Measurements from ENCODE around the gene TMC8. TPM values are rescaled to one million over a fixed set of nuclear protein-coding genes. Genes with fewer than 3 reads are reported as not detected.

The TMC8 gene
- polyA plus RNA-seq, 4 donors, result 1.3 to 7.8 (median 4.9) TPM

DNA sequence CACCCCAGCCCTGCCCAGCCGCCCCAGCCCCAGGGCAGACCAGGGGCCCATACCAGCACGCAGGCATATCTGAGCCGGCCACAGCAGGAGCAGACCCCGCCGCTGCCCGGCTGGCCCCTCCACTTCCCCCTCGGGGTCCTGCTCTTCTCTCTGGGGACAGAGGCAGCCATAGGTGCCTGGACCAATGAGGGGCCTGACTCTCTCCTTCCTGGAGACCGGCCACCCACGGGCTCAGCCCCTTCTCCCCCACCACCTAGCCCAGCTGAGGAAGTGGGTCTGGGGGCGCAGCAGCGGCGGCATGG, 5.8 kb upstream of the TMC8 start:
- 67 to 77% (median 76%) methylated on average over 7 to 12 of the region's 12 CpGs for whole genome bisulfite sequencing, 3 donors
- H3K36me3 ChIP-seq (ENCODE audit: control insufficient read depth in 3 of 3, insufficient read depth in 2 of 3, low read depth in 1 of 3, low read length in 3 of 3), result peaks cover 11 to 72% (median 15%) of the 10 kb centered on the region in 3 donors
- no peaks in the 10 kb centered on the region for H3K9me3 ChIP-seq (ENCODE audit: control insufficient read depth in 2 of 2, insufficient read depth in 1 of 2, low read depth in 1 of 2, low read length in 1 of 2)
- peak overlapping the region in 1 of 3 donors; percentile 33 for H3K27ac ChIP-seq (ENCODE audit: low read depth in 1 of 3, low read length in 2 of 3)
- no peak for FAIRE-seq
- peak overlapping the region in 1 of 3 donors; percentile 6 for H3K4me3 ChIP-seq (ENCODE audit: low read depth in 1 of 3, low read length in 3 of 3)
- H3K4me1 ChIP-seq (ENCODE audit: control insufficient read depth in 3 of 3, insufficient read depth in 2 of 3, low read depth in 1 of 3, low read length in 2 of 3), result peaks cover 2 to 33% (median 6%) of the 10 kb centered on the region in 3 donors
- H3K27me3 ChIP-seq (ENCODE audit: control insufficient read depth in 3 of 3, insufficient read depth in 3 of 3, low read length in 3 of 3), result peaks cover 0 to 3% (median 0%) of the 10 kb centered on the region in 3 donors
- DNase-seq, result no peak

DNA sequence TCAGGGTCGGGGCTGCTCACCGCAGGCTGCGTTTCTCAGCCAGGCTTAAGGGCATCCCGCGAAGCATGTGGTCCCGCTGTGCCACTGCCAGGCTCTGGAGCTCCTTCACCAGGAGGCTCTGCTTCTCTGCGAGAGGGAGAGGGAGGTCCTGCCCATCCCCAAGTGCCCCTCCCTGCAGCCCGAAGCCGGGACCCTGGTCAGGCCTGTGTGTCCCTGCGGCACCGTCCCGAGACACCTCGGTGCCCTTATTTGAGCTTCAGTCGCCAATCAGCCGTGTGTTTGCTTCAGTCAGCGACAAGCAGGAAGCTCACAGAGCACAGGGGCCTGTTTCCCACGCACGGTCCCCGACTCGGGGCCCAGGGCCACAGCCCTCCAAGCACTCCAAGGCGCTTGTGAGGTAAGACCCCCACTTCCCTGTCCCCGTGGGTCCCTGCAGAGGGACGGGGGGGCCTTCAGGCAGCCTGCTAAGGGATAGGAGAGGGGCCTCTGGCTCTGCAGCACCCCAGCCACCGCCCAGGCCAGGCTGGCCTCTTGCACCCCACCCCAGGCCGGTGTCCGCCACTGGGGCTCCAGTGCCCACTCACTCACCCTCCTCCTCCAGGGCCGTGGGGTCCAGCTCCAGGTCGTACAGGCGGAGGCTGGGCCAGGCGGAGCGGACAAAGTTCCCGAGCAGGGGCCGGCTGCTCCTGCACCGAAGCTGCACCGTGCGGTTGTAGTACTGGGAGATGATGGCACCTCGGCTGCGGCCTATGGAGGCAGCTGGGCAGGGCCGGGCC, 5.2 kb upstream of the TMC8 start:
- FAIRE-seq, result no peak
- Histone ChIP-seq H3K4me3 (ENCODE audit: low read depth in 1 of 3, low read length in 3 of 3) (peak overlapping the region in 1 of 3 donors; percentile 94), H3K4me1 (ENCODE audit: control insufficient read depth in 3 of 3, insufficient read depth in 2 of 3, low read depth in 1 of 3, low read length in 2 of 3) (peaks cover 2 to 37% (median 6%) of the 10 kb centered on the region in 3 donors), H3K27ac (ENCODE audit: low read depth in 1 of 3, low read length in 2 of 3) (peak overlapping the region in 2 of 3 donors; percentile 33 to 51), H3K27me3 (ENCODE audit: control insufficient read depth in 3 of 3, insufficient read depth in 3 of 3, low read length in 3 of 3) (peaks cover 0 to 4% (median 0%) of the 10 kb centered on the region in 3 donors), H3K36me3 (ENCODE audit: control insufficient read depth in 3 of 3, insufficient read depth in 2 of 3, low read depth in 1 of 3, low read length in 3 of 3) (peaks cover 11 to 69% (median 15%) of the 10 kb centered on the region in 3 donors), H3K9me3 (ENCODE audit: control insufficient read depth in 2 of 2, insufficient read depth in 1 of 2, low read depth in 1 of 2, low read length in 1 of 2) (no peaks in the 10 kb centered on the region)
- no peak for DNase-seq
- 63 to 81% (median 67%) methylated on average over 36 to 39 of the region's 39 CpGs for WGBS, 3 donors

DNA sequence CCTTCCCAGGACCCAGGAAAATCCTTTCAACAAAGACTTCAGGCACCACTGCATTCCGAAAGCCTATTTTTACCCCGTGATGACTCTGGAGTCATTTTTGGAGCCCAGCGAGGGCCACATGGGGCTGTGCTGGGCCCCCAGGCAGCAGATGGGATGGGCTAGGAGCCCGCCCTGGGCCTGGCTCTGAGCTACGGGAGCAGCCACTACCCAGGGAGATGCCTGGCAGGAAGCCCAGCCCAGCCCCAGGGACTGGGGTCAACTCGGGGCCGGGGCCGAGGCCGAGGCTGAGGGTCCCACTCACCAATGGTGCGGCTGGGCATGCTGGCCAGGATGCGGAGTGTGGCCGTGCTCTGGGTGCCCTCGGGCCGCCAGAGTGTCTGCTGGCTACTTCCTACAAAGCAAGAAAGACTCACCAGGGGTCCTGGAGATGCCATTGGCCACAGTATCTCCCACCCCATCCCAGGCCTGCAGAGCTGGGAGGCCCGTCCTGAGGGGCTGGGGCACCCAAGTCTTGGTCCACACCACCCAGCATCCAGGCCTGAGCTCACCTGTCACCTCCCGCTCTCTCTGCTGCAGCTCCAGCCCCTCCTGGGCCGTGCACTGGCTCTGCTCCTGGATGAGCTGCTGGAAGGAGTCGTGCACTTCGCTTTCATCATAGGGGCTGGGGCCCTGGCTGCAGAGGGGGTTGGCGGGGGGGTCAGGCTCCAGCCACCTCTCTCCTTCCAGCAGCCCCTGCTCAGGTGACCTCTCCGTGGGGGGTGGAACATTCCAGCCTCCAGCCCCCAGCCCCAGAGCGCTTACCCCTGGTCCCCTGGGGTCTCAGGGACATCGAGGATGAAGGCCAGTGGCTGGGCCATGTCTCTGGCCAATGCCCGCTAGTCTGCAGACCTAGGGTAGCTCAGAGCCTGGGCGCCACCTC, 4.3 kb upstream of the TMC8 start:
- DNase-seq (no peak), FAIRE-seq (no peak)
- Histone ChIP-seq H3K27ac (ENCODE audit: low read depth in 1 of 3, low read length in 2 of 3) (peak overlapping the region in 2 of 3 donors; percentile 90 to 94), H3K4me3 (ENCODE audit: low read depth in 1 of 3, low read length in 3 of 3) (peak overlapping the region in 1 of 3 donors; percentile 94), H3K4me1 (ENCODE audit: control insufficient read depth in 3 of 3, insufficient read depth in 2 of 3, low read depth in 1 of 3, low read length in 2 of 3) (peaks cover 2 to 42% (median 6%) of the 10 kb centered on the region in 3 donors), H3K36me3 (ENCODE audit: control insufficient read depth in 3 of 3, insufficient read depth in 2 of 3, low read depth in 1 of 3, low read length in 3 of 3) (peaks cover 8 to 60% (median 15%) of the 10 kb centered on the region in 3 donors), H3K9me3 (ENCODE audit: control insufficient read depth in 2 of 2, insufficient read depth in 1 of 2, low read depth in 1 of 2, low read length in 1 of 2) (no peaks in the 10 kb centered on the region), H3K27me3 (ENCODE audit: control insufficient read depth in 3 of 3, insufficient read depth in 3 of 3, low read length in 3 of 3) (peaks cover 0 to 13% (median 0%) of the 10 kb centered on the region in 3 donors)
- 71 to 78% (median 72%) methylated on average over 24 to 25 of the region's 25 CpGs for WGBS, 3 donors

DNA sequence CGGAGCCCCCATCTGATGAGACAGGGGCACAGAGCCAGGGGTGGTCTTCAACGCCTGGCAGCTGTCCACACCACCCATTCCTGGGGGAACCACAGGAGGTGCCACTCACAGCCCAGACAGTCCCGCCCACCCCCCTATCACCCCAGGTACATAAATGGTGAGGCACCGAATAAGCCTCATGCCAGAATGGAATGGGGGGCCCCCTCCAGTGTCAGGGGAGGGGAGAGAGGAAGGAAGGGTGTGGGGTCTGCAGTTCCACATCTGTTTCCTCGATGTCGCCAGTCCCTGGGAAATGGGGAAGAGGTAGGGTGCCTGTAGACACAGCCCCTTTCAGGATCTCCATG, 3.7 kb upstream of the TMC8 start:
- WGBS, 3 donors, result 54 to 78% (median 69%) methylated on average over 6 of the region's 6 CpGs
- Histone ChIP-seq H3K36me3 (ENCODE audit: control insufficient read depth in 3 of 3, insufficient read depth in 2 of 3, low read depth in 1 of 3, low read length in 3 of 3) (peaks cover 8 to 56% (median 15%) of the 10 kb centered on the region in 3 donors), H3K4me3 (ENCODE audit: low read depth in 1 of 3, low read length in 3 of 3) (peak overlapping the region in 2 of 3 donors; percentile 94), H3K4me1 (ENCODE audit: control insufficient read depth in 3 of 3, insufficient read depth in 2 of 3, low read depth in 1 of 3, low read length in 2 of 3) (peaks cover 2 to 43% (median 6%) of the 10 kb centered on the region in 3 donors), H3K27me3 (ENCODE audit: control insufficient read depth in 3 of 3, insufficient read depth in 3 of 3, low read length in 3 of 3) (peaks cover 0 to 15% (median 0%) of the 10 kb centered on the region in 3 donors), H3K9me3 (ENCODE audit: control insufficient read depth in 2 of 2, insufficient read depth in 1 of 2, low read depth in 1 of 2, low read length in 1 of 2) (no peaks in the 10 kb centered on the region), H3K27ac (ENCODE audit: low read depth in 1 of 3, low read length in 2 of 3) (peak overlapping the region; percentile 90 to 94 (median 92))
- FAIRE-seq (no peak), DNase-seq (no peak)

DNA sequence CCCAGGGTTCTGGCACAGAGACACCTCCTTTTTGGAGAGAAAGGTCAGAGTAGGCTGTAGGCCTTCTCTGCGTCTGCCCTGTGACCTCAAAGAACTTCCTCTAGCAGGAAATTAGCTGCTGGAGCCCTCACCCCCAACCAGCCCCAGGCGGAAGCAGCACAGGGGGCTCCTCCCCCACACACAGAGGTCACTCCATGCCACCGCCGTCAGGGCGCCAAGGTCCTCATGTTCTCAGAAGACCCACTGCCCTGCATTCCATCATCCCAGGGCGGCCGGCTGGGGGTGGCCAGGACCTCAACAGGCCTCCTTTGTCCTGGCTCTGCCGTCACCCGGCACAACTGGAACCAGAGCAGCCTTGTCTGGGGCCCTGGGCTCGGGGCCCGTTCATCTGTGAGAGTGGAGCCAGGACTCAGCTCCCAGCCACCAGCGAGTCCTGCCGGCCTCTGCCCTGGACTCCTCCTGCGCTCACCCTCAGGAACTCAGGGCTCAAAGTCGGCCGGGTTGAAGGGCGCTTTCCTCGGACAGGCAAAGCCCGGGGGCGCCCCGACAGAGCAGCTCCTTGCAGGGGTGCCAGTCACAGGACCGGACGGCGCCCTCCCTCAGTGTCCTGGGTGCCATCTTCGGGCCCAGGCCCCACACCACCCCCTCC, 3.2 kb upstream of the TMC8 start:
- Histone ChIP-seq H3K36me3 (ENCODE audit: control insufficient read depth in 3 of 3, insufficient read depth in 2 of 3, low read depth in 1 of 3, low read length in 3 of 3) (peaks cover 8 to 51% (median 15%) of the 10 kb centered on the region in 3 donors), H3K27ac (ENCODE audit: low read depth in 1 of 3, low read length in 2 of 3) (peak overlapping the region; percentile 90 to 94 (median 92)), H3K4me3 (ENCODE audit: low read depth in 1 of 3, low read length in 3 of 3) (peak overlapping the region; percentile 92 to 94 (median 94)), H3K4me1 (ENCODE audit: control insufficient read depth in 3 of 3, insufficient read depth in 2 of 3, low read depth in 1 of 3, low read length in 2 of 3) (peaks cover 2 to 48% (median 6%) of the 10 kb centered on the region in 3 donors), H3K27me3 (ENCODE audit: control insufficient read depth in 3 of 3, insufficient read depth in 3 of 3, low read length in 3 of 3) (peaks cover 0 to 15% (median 0%) of the 10 kb centered on the region in 3 donors), H3K9me3 (ENCODE audit: control insufficient read depth in 2 of 2, insufficient read depth in 1 of 2, low read depth in 1 of 2, low read length in 1 of 2) (no peaks in the 10 kb centered on the region)
- FAIRE-seq, result no peak
- 3 to 14% (median 14%) methylated on average over 19 to 25 of the region's 25 CpGs for WGBS, 3 donors
- peak; percentile 64 to 74 for DNase-seq

DNA sequence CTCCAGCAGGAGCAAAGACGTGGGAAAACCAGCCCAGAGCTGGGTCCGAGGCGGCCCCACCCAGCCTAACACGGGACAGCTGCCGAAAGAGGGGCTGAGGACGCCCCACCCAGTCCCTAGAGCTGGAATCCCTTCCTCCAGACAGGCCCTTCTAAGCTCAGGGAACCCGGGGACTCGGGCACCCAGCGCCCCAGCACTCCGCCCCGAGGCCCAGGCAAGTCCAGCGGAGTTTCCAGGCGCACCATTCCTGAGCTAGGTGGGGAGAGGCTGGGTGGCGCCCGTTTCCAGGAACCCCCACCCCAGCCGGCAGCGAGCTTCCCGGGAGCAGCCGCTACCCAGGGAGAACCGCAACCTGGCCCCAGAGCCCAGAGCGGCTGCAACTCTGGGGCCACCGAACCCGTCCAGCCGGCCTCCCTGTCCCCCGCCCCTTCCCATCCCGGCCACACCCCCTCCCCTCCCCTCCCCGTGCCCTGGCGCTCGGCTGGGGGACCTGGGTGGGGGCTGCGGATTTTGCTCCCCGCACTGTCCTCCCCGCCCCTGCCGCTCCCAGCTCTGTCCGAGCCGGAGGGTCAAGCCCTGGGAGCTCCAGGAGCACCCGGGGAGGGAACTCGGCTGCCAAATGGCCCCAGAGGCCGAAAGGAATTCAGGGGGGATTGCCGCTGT, 2.6 kb upstream of the TMC8 start:
- WGBS, 3 donors, result 0 to 3% (median 1%) methylated on average over 24 to 39 of the region's 39 CpGs
- DNase-seq (peak; percentile 52 to 74), FAIRE-seq (no peak)
- H3K4me3 ChIP-seq (ENCODE audit: low read depth in 1 of 3, low read length in 3 of 3), result peak overlapping the region; percentile 92 to 94 (median 94)
- peaks cover 0 to 15% (median 0%) of the 10 kb centered on the region in 3 donors for H3K27me3 ChIP-seq (ENCODE audit: control insufficient read depth in 3 of 3, insufficient read depth in 3 of 3, low read length in 3 of 3)
- peak overlapping the region; percentile 90 to 94 (median 92) for H3K27ac ChIP-seq (ENCODE audit: low read depth in 1 of 3, low read length in 2 of 3)
- peaks cover 8 to 44% (median 14%) of the 10 kb centered on the region in 3 donors for H3K36me3 ChIP-seq (ENCODE audit: control insufficient read depth in 3 of 3, insufficient read depth in 2 of 3, low read depth in 1 of 3, low read length in 3 of 3)
- no peaks in the 10 kb centered on the region for H3K9me3 ChIP-seq (ENCODE audit: control insufficient read depth in 2 of 2, insufficient read depth in 1 of 2, low read depth in 1 of 2, low read length in 1 of 2)
- peaks cover 2 to 53% (median 6%) of the 10 kb centered on the region in 3 donors for H3K4me1 ChIP-seq (ENCODE audit: control insufficient read depth in 3 of 3, insufficient read depth in 2 of 3, low read depth in 1 of 3, low read length in 2 of 3)

DNA sequence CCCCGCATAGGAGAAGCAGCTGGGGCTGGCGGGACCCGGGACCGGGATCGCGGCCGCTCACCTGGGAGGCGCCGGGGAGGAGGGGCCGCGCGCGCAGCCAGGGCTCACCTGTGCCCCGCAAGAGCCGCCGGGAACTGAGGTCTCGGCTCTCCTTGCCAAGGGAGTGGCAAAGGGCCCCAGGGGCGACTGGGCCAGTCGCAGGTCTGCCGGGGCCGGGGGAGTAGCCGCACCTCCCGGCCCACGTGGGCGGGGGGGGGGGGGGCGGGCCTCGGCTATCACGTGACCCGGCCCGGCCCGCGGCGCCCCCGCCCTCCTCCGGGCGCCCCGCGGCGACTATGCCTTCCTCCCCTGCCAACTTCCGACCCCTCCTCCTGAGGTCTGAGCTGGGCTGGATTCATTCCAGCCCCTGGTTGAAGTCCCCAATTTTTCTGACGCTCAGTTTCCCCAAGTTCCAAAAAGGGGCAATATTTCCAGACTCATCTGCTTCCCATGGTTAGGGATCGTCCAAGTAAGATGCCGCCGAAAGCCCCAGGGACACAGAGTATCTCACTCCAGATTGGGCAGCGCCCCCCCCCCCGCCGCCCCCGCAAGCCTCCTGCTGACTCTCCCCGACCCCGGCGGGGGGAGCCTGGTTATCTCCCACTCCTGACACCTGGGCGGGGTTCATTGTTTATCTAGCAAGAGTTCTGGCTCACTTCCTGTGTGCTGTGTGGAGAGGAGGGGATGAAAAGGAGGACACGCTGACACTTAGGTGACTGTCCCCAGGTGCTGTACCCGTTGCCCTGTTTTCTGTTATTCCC, 1.8 kb upstream of the TMC8 start, which contains the start of gene TMC6:
TMC6 (minus strand) TSS at position 205 of the 800 bp plus-strand sequence. CDS start 1,923 bp downstream, outside the sequence.
- peak; percentile 78 to 90 for DNase-seq
- Histone ChIP-seq H3K36me3 (ENCODE audit: control insufficient read depth in 3 of 3, insufficient read depth in 2 of 3, low read depth in 1 of 3, low read length in 3 of 3) (peaks cover 8 to 37% (median 10%) of the 10 kb centered on the region in 3 donors), H3K4me3 (ENCODE audit: low read depth in 1 of 3, low read length in 3 of 3) (peak within 1 kb of the TSS; percentile 92 to 94 (median 94)), H3K27ac (ENCODE audit: low read depth in 1 of 3, low read length in 2 of 3) (peak within 1 kb of the TSS; percentile 90 to 94 (median 92)), H3K9me3 (ENCODE audit: control insufficient read depth in 2 of 2, insufficient read depth in 1 of 2, low read depth in 1 of 2, low read length in 1 of 2) (no peaks in the 10 kb centered on the region), H3K4me1 (ENCODE audit: control insufficient read depth in 3 of 3, insufficient read depth in 2 of 3, low read depth in 1 of 3, low read length in 2 of 3) (peaks cover 2 to 53% (median 6%) of the 10 kb centered on the region in 3 donors), H3K27me3 (ENCODE audit: control insufficient read depth in 3 of 3, insufficient read depth in 3 of 3, low read length in 3 of 3) (peaks cover 0 to 15% (median 0%) of the 10 kb centered on the region in 3 donors)
- no peak for FAIRE-seq
- WGBS, 3 donors, result 0 to 3% (median 1%) methylated on average over 34 to 53 of the region's 54 CpGs
